ENCODE data around the gene CNNM1. TPM values are rescaled to one million over a fixed set of nuclear protein-coding genes. Genes with fewer than 3 reads are reported as not detected.

CNNM1 gene
- total RNA-seq, 4 donors from 2014 or later = not detected

DNA sequence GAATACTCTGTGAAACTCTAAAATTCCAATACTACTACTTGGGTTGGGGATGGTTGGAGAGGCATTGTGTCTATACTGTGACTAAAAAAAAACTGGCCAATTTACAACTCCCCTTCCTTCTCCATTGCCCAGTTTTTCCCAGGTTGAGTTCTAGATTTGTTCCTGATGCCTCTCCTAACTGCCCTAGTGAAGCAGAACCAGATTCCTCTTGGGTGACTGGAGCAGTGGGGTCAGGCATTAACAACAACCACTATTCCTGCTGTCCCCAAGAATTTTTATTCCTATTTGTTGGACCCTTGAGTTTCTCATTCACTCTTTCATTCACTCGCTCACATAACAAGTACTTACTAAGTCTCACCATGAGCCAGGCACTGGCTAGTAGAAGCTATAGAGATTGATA, 95.5 kb downstream of the CNNM1 start:
- in situ Hi-C loops (cut with MboI; ENCODE audit: low sequenced_read_pairs in 4 of 4) = loop anchor here in 2 of 4 donors (25.0 kb wide), 1 partner anchor 288 kb away; no protein-coding TSS in a partner anchor
- peaks cover 77 to 84% of the 10 kb centered on the region in 2 donors for H3K4me1 ChIP-seq
- H3K27ac ChIP-seq = peak overlapping the region; percentile 92 to 99 (median 98)
- H3K4me3 ChIP-seq = no peak overlapping the region
- TF ChIP-seq POLR2A (IDR thresholded peaks at IDR 0.05) = no peak
- TF ChIP-seq, protein P1, sequence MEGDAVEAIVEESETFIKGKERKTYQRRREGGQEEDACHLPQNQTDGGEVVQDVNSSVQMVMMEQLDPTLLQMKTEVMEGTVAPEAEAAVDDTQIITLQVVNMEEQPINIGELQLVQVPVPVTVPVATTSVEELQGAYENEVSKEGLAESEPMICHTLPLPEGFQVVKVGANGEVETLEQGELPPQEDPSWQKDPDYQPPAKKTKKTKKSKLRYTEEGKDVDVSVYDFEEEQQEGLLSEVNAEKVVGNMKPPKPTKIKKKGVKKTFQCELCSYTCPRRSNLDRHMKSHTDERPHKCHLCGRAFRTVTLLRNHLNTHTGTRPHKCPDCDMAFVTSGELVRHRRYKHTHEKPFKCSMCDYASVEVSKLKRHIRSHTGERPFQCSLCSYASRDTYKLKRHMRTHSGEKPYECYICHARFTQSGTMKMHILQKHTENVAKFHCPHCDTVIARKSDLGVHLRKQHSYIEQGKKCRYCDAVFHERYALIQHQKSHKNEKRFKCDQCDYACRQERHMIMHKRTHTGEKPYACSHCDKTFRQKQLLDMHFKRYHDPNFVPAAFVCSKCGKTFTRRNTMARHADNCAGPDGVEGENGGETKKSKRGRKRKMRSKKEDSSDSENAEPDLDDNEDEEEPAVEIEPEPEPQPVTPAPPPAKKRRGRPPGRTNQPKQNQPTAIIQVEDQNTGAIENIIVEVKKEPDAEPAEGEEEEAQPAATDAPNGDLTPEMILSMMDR (IDR thresholded peaks at IDR 0.05 in 4 of 5, conservative IDR thresholded peaks at IDR 0.05 in 1 of 5) = no peak
- no peaks in the 10 kb centered on the region for H3K27me3 ChIP-seq
- no peak for DNase-seq
- H3K36me3 ChIP-seq = peaks cover 0 to 12% of the 10 kb centered on the region in 2 donors
- intact Hi-C loops (cut with DNase I; ENCODE audit: low total_unique reads) = no loop called here
- no peaks in the 10 kb centered on the region for H3K9me3 ChIP-seq
- ATAC-seq = no peak

DNA sequence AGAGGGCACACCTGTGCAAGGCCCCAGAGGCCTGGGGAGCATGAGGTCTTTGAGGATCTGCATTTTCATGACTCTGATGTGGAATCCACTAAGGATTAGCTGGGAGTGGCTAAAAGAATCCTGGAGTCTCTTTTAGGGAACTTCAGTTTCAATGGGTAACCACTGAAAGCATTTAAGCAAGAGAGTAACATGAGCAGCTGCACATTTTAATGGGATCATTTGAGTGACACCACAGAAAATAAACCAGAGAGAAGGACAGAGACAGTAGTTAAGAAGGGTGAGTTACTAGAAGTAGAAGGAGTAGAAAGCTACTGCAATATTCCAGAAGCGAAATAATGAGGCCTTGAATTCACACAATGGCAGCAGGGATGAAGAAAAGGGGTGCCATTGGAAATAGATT, 96.0 kb downstream of the CNNM1 start:
- Histone ChIP-seq H3K4me3 (no peak overlapping the region), H3K4me1 (peaks cover 81 to 85% of the 10 kb centered on the region in 2 donors), H3K27ac (peak overlapping the region; percentile 92 to 99 (median 98)), H3K36me3 (peaks cover 0 to 7% of the 10 kb centered on the region in 2 donors), H3K9me3 (no peaks in the 10 kb centered on the region), H3K27me3 (no peaks in the 10 kb centered on the region)
- DNase-seq = no peak
- TF ChIP-seq, protein P1 (IDR thresholded peaks at IDR 0.05 in 4 of 5, conservative IDR thresholded peaks at IDR 0.05 in 1 of 5) = no peak
- TF ChIP-seq POLR2A (IDR thresholded peaks at IDR 0.05) = no peak
- peak; percentile 68 to 90 for ATAC-seq
- intact Hi-C loops (cut with DNase I; ENCODE audit: low total_unique reads) = no loop called here
- in situ Hi-C loops (cut with MboI; ENCODE audit: low sequenced_read_pairs in 4 of 4) = loop anchor here in 2 of 4 donors (25.0 kb wide), 1 partner anchor 287 kb away; no protein-coding TSS in a partner anchor

DNA sequence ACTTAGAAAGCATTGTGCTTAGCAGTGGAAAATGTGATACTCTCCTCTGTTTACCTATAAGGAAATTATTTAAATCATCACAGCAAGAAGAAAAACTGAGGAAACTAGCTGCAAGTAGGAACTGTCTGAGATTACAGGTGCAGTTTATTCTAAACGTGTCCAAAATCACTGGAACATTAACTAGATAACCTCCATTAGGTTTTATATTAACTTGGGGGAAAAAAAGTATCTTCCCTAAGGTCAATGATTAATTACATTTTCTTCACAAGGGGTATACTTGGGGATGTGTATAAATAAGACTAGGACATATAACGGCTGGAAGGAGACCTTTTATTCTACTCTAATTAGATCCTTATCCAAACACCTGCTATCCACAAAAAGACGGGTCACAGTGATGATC, 97.5 kb downstream of the CNNM1 start:
- Histone ChIP-seq H3K27ac (peak overlapping the region; percentile 92 to 99 (median 98)), H3K4me1 (peaks cover 72 to 74% of the 10 kb centered on the region in 2 donors), H3K4me3 (no peak overlapping the region), H3K36me3 (no peaks in the 10 kb centered on the region), H3K27me3 (no peaks in the 10 kb centered on the region), H3K9me3 (no peaks in the 10 kb centered on the region)
- TF ChIP-seq, protein P1 (IDR thresholded peaks at IDR 0.05 in 4 of 5, conservative IDR thresholded peaks at IDR 0.05 in 1 of 5) = no peak
- no peak for TF ChIP-seq POLR2A (IDR thresholded peaks at IDR 0.05)
- intact Hi-C loops (cut with DNase I; ENCODE audit: low total_unique reads) (no loop called here), in situ Hi-C loops (cut with MboI; ENCODE audit: low sequenced_read_pairs in 4 of 4) (loop anchor here in 2 of 4 donors (25.0 kb wide), 1 partner anchor 286 kb away; no protein-coding TSS in a partner anchor)
- DNase-seq (no peak), ATAC-seq (no peak)

DNA sequence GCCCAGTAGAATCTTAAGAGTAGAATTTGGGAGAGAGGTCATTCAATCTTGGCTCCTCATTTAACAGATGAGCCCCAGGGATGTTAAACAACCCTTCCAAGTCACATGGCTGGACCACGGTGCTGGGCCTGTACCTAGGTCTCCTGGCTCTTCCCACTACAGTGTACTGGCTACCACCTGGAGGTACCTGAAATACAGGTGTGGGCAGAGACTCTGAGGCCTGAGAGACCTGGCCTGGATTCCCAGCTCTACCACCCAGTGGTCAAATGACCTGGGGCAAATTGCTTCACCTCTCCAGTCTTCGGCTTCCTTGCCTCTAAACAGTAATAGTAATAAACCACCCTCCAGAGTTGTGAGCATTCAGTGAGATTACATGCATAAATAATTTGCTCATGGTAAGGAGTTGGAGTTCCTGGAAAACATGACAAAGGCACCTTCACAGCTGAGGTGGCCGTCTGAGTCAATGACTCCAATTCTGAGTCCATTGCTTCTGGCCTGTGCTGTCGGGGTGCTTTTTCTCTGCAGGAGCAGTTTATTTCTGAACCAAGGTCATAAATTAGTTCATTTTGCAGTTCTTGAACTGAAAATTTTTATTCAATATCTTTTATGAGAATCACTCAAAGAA, 98.5 kb downstream of the CNNM1 start:
- Histone ChIP-seq H3K4me3 (no peak overlapping the region), H3K4me1 (peaks cover 76 to 77% of the 10 kb centered on the region in 2 donors), H3K27me3 (no peaks in the 10 kb centered on the region), H3K36me3 (no peaks in the 10 kb centered on the region), H3K9me3 (no peaks in the 10 kb centered on the region), H3K27ac (peak overlapping the region; percentile 92 to 99 (median 98))
- DNase-seq (no peak), ATAC-seq (no peak)
- intact Hi-C loops (cut with DNase I; ENCODE audit: low total_unique reads) (no loop called here), in situ Hi-C loops (cut with MboI; ENCODE audit: low sequenced_read_pairs in 4 of 4) (loop anchor here in 2 of 4 donors (25.0 kb wide), 1 partner anchor 285 kb away; no protein-coding TSS in a partner anchor)
- no peak for TF ChIP-seq POLR2A (IDR thresholded peaks at IDR 0.05)
- TF ChIP-seq, protein P1 (IDR thresholded peaks at IDR 0.05 in 4 of 5, conservative IDR thresholded peaks at IDR 0.05 in 1 of 5) = no peak

All from gastrocnemius medialis (tissue), 4 donors.